ENCODE results near the gene ZNF14. TPM values are rescaled to one million over a fixed set of nuclear protein-coding genes. Genes with fewer than 3 reads are reported as not detected.

The ZNF14 gene
- total RNA-seq, 1 donor from 2014 or later, result 3.4 TPM

- H3K4me3 Mint-ChIP-seq (ENCODE audit: unreplicated experiment), result no peak overlapping the region
- TF ChIP-seq CTCF (IDR thresholded peaks at IDR 0.05), result no peak
- H3K36me3 Mint-ChIP-seq (ENCODE audit: low read depth), result no peaks in the 10 kb centered on the region
- no peak for DNase-seq (ENCODE audit: low spot score)
- no peak overlapping the region for H3K27ac Mint-ChIP-seq (ENCODE audit: unreplicated experiment)
- no peaks in the 10 kb centered on the region for H3K27me3 Mint-ChIP-seq (ENCODE audit: low read depth)
- H3K9me3 Mint-ChIP-seq (ENCODE audit: low read depth), result peaks cover 8% of the 10 kb centered on the region
- H3K4me1 Mint-ChIP-seq (ENCODE audit: low read depth), result no peaks in the 10 kb centered on the region
These were observed 18.9 kb upstream of the ZNF14 start for GRCh38 chr19:19751846-19752245.

GRCh38 chr19:19750842-19751790, 18.2 kb upstream of the ZNF14 start:
- Mint-ChIP-seq H3K27ac (ENCODE audit: unreplicated experiment) (no peak overlapping the region), H3K4me3 (ENCODE audit: unreplicated experiment) (no peak overlapping the region), H3K4me1 (ENCODE audit: low read depth) (no peaks in the 10 kb centered on the region), H3K9me3 (ENCODE audit: low read depth) (peaks cover 8% of the 10 kb centered on the region), H3K27me3 (ENCODE audit: low read depth) (no peaks in the 10 kb centered on the region), H3K36me3 (ENCODE audit: low read depth) (no peaks in the 10 kb centered on the region)
- TF ChIP-seq CTCF (IDR thresholded peaks at IDR 0.05), result no peak
- no peak for DNase-seq (ENCODE audit: low spot score)

GRCh38 chr19:19749908-19750841, 17.3 kb upstream of the ZNF14 start:
- H3K27ac Mint-ChIP-seq (ENCODE audit: unreplicated experiment), result no peak overlapping the region
- H3K36me3 Mint-ChIP-seq (ENCODE audit: low read depth), result no peaks in the 10 kb centered on the region
- no peak overlapping the region for H3K4me3 Mint-ChIP-seq (ENCODE audit: unreplicated experiment)
- no peak for DNase-seq (ENCODE audit: low spot score)
- H3K4me1 Mint-ChIP-seq (ENCODE audit: low read depth), result no peaks in the 10 kb centered on the region
- TF ChIP-seq CTCF (IDR thresholded peaks at IDR 0.05), result no peak
- no peaks in the 10 kb centered on the region for H3K27me3 Mint-ChIP-seq (ENCODE audit: low read depth)
- peaks cover 8% of the 10 kb centered on the region for H3K9me3 Mint-ChIP-seq (ENCODE audit: low read depth)

- TF ChIP-seq CTCF (IDR thresholded peaks at IDR 0.05), result no peak
- Mint-ChIP-seq H3K4me1 (ENCODE audit: low read depth) (no peaks in the 10 kb centered on the region), H3K9me3 (ENCODE audit: low read depth) (peaks cover 14% of the 10 kb centered on the region), H3K4me3 (ENCODE audit: unreplicated experiment) (no peak overlapping the region), H3K36me3 (ENCODE audit: low read depth) (no peaks in the 10 kb centered on the region), H3K27me3 (ENCODE audit: low read depth) (no peaks in the 10 kb centered on the region), H3K27ac (ENCODE audit: unreplicated experiment) (no peak overlapping the region)
- DNase-seq (ENCODE audit: low spot score), result no peak
These were observed 16.4 kb upstream of the ZNF14 start for GRCh38 chr19:19749117-19749907.

Measured in chondrocyte (in vitro differentiated cells).